ENCODE measurements around the gene IL10RB.

- TF ChIP-seq CTCF (IDR thresholded peaks at IDR 0.05; ENCODE audit: insufficient read depth, low read length) (no peak), REST (IDR thresholded peaks at IDR 0.05; ENCODE audit: insufficient replicate concordance, low read depth) (no peak)
Measured at GRCh38 chr21:33339135-33339534, 73.0 kb downstream of the IL10RB start.

Data from HL-60 (cell line).